Tibial nerve (tissue), 4 donors: ENCODE results near the gene SPTBN4. TPM values are rescaled to one million over a fixed set of nuclear protein-coding genes. Genes with fewer than 3 reads are reported as not detected.
"Not testable (repeated sequence)": the region's sequence is repeated elsewhere in the genome, so short reads cannot be mapped to it uniquely, and the experiment has no call there.

Experiments
- DNase-seq, 2 donors: peaks; one replicate each; pipeline ENCODE4 v3.0.0-alpha.2; 2019; ENCODE audit warnings: low spot score in 2 of 2
- H3K27ac ChIP-seq, 4 donors: fragments of 200-600 bp; sonication (generic) in 3 of 4; one replicate each; pipeline ENCODE4 v1.5.1; 2017 to 2019; ENCODE audit warnings: mild to moderate bottlenecking in 1 of 4
- H3K27me3 ChIP-seq, 2 donors: fragments of 200-600 bp; sonication (generic) in 1 of 2; one replicate each; pipeline versions ENCODE4 v1.5.1 to v1.6.0; 2017 to 2019
- H3K36me3 ChIP-seq, 3 donors: fragments of 200-600 bp; sonication (generic); one replicate each; pipeline ENCODE4 v1.5.1; 2018 to 2019
- H3K4me1 ChIP-seq, 4 donors: fragments of 200-600 bp; sonication (generic) in 3 of 4; one replicate each; pipeline ENCODE4 v1.5.1; 2017 to 2019
- H3K4me3 ChIP-seq, 4 donors: fragments of 200-600 bp; sonication (generic) in 3 of 4; one replicate each; pipeline ENCODE4 v1.5.1; 2017 to 2019; ENCODE audit warnings: mild to moderate bottlenecking in 1 of 4, moderate library complexity in 1 of 4
- H3K9me3 ChIP-seq, 4 donors: fragments of 200-600 bp; sonication (generic) in 3 of 4; one replicate each; pipeline ENCODE4 v1.5.1; 2017 to 2019
- CTCF ChIP-seq, 5 experiments: fragments of 200-600 bp in 3 of 5; fragments of 450-650 bp in 2 of 5; sonication (generic) in 3 of 5; IDR thresholded peaks; one replicate each; pipeline ENCODE4 v1.5.1; 2016 to 2019; ENCODE audit warnings: antibody characterized with exemption in 5 of 5, mild to moderate bottlenecking in 3 of 5, moderate library complexity in 2 of 5
- EP300 ChIP-seq, 2 donors: sonication (generic); formaldehyde crosslinking; IDR thresholded peaks; one replicate each; pipeline ENCODE4 v1.6.1; 2017; ENCODE audit warnings: antibody characterized with exemption in 2 of 2, mild to moderate bottlenecking in 1 of 2
- POLR2A ChIP-seq, 2 donors: fragments of 450-650 bp; IDR thresholded peaks; one replicate each; pipeline ENCODE4 v1.6.1; 2017; ENCODE audit warnings: antibody characterized with exemption in 2 of 2, mild to moderate bottlenecking in 2 of 2, moderate library complexity in 2 of 2
- WGBS, 2 donors: methylation state at CpG; one replicate each; pipeline ENCODE4 v1.1.5; 2018; 5-methylcytosine and 5-hydroxymethylcytosine counted together
- total RNA-seq, 4 donors: library from RNA; depleted of rRNA; stranded (reverse); fragments of >200 nt; gene quantifications; one replicate each; pipeline ENCODE4 v1.1.0, GENCODE V29; 2016

SPTBN4 gene
- total RNA-seq, 4 donors from 2014 or later: 14.9 to 24.0 (median 19.7) TPM

DNA sequence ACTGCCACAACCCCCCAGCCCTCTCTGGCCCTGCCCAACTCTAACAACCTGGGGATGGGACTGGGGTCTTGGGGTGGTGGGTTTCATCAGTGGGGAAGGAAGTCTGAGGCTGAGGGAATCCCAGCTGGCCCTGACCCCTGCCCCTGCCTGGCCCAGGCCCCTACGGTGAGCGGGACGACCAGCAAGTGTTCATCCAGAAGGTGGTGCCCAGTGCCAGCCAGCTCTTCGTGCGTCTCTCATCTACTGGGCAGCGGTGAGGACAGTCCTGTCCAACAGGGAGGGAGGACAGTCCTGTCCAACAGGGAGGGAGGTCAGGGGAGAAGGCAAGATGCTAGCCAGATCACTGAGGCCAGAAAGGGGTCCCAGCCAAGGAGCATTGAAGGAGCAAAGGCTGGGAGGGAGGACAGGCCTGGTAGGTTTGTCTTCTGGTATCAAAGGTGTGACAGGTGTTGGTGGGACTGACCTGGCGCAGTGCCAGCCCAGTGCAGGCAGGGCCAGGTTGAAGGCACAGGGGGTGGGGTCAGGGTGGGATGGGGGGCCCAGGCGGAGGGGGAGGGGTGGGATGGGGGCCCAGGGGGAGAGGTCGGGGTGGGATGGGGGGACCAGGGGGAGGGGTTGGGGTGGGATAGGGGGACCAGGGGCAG is 122.2 kb downstream of the SPTBN4 start:
- no peak for DNase-seq
- H3K27me3 ChIP-seq: no peaks in the 10 kb centered on the region
- no peak overlapping the region for H3K27ac ChIP-seq
- H3K9me3 ChIP-seq: no peaks in the 10 kb centered on the region
- TF ChIP-seq CTCF (IDR thresholded peaks at IDR 0.05) (no peak), POLR2A (IDR thresholded peaks at IDR 0.05) (no peak), EP300 (IDR thresholded peaks at IDR 0.05) (no peak)
- H3K4me3 ChIP-seq: no peak overlapping the region
- peaks cover 0 to 59% (median 0%) of the 10 kb centered on the region in 3 donors for H3K36me3 ChIP-seq
- no peaks in the 10 kb centered on the region for H3K4me1 ChIP-seq
- 71 to 87% methylated on average over 9 of the region's 9 CpGs for WGBS, 2 donors

DNA sequence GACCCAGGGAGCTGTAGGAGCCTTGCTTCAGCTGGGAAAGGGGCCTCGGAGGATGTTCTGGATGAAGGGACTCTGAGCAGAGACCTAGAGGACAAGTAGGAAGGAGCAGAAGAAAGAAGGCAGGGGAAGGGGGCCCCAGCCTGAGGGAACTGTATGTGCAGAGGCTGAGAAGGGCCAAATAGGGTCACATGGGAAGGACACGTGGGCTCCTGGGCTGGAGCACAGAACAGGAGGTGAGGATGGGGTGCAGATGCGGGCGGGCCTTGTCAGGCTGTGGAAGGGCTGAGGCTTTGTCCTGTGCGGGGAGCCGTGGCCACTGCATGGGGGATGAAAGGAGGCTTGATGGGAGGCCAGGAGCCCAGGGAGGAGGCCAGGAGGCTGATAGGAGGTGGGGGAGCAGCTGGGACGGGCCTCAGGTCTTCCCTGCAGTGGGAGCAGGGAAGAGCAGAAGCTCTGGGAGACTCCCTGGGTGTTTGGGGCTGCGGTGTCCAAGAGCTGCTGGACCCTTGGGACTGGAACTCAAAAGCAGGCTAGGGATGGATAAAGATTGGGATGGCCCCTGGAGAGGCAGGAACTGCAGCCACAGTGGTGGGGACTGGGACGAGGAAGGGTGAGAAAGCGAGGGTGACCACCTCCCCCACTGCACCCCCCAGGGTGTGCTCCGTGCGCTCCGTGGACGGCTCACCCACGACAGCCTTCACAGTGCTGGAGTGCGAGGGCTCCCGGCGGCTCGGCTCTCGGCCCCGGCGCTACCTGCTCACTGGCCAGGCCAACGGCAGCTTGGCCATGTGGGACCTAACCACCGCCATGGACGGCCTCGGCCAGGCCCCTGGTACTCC is 123.0 kb downstream of the SPTBN4 start:
- Histone ChIP-seq H3K9me3 (no peaks in the 10 kb centered on the region), H3K27me3 (no peaks in the 10 kb centered on the region), H3K36me3 (peaks cover 0 to 54% (median 0%) of the 10 kb centered on the region in 3 donors), H3K4me1 (no peaks in the 10 kb centered on the region), H3K27ac (no peak overlapping the region), H3K4me3 (no peak overlapping the region)
- WGBS, 2 donors: 82 to 84% methylated on average over 25 to 26 of the region's 26 CpGs
- DNase-seq: no peak
- TF ChIP-seq POLR2A (IDR thresholded peaks at IDR 0.05) (no peak), CTCF (IDR thresholded peaks at IDR 0.05) (no peak), EP300 (IDR thresholded peaks at IDR 0.05) (no peak)

- Histone ChIP-seq H3K4me1 (no peaks in the 10 kb centered on the region), H3K4me3 (no peak overlapping the region), H3K36me3 (peaks cover 0 to 47% (median 0%) of the 10 kb centered on the region in 3 donors), H3K27ac (no peak overlapping the region), H3K27me3 (no peaks in the 10 kb centered on the region), H3K9me3 (no peaks in the 10 kb centered on the region)
- TF ChIP-seq CTCF (IDR thresholded peaks at IDR 0.05) (no peak), EP300 (IDR thresholded peaks at IDR 0.05) (no peak), POLR2A (IDR thresholded peaks at IDR 0.05) (no peak)
- WGBS, 2 donors: 63 to 68% methylated on average over 22 of the region's 22 CpGs
- DNase-seq: no peak
Observed at GRCh38 chr19:40590464-40591265, 123.9 kb downstream of the SPTBN4 start.

DNA sequence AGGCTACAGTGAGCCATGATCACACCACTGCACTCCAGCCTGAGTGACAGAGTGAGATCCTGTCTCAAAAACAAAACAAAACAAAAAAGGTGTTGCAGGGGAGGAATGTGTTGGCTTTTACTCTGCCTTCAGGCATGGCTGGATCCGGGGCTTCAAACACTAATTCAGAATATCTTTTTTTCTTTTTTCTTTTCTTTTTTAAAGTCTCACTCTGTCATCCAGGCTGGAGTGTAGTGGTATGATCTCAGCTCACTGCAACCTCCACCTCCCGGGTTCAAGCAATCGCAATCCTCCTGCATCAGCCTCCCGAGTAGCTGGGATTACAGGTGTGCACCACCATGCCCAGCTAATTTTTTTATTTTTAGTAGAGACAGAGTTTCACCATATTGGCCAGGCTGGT is 124.9 kb downstream of the SPTBN4 start:
- peaks cover 0 to 37% (median 0%) of the 10 kb centered on the region in 3 donors for H3K36me3 ChIP-seq
- not testable (repeated sequence) for H3K9me3 ChIP-seq, DNase-seq, H3K4me1 ChIP-seq, H3K4me3 ChIP-seq, H3K27me3 ChIP-seq, H3K27ac ChIP-seq
- WGBS, 2 donors: 95 to 99% methylated on average over 4 of the region's 4 CpGs

GRCh38 chr19:40592170-40592569 is 125.4 kb downstream of the SPTBN4 start:
- H3K27me3 ChIP-seq: peaks cover 0 to 12% of the 10 kb centered on the region in 2 donors
- DNase-seq: no peak
- H3K27ac ChIP-seq: no peak overlapping the region
- H3K4me3 ChIP-seq: no peak overlapping the region
- WGBS, 2 donors: 89 to 96% methylated on average over 4 of the region's 4 CpGs
- peaks cover 0 to 9% (median 4%) of the 10 kb centered on the region in 4 donors for H3K4me1 ChIP-seq
- peaks cover 0 to 33% (median 0%) of the 10 kb centered on the region in 3 donors for H3K36me3 ChIP-seq
- H3K9me3 ChIP-seq: no peaks in the 10 kb centered on the region
- TF ChIP-seq EP300 (IDR thresholded peaks at IDR 0.05) (no peak), POLR2A (IDR thresholded peaks at IDR 0.05) (no peak), CTCF (IDR thresholded peaks at IDR 0.05) (no peak)
